ENCODE results near the gene LPAR6.

DNA sequence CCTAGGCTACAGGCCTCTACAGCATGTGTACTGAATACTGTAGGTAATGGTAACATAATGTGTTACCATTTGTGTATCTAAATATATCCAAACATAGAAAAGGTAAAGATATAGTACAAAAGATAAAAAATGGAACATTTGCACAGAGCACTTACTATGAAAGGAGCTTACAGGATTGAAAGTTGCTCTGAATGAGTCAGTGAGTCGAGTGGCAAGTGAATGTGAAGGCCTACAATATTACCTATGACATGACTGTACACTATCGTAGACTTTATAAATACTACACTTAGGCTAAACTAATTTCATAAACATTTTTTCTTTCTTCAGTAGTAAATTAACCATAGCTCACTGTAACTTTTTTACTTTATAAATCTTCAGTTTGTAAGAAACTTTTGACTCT lies 35.1 kb downstream of the LPAR6 start:
- TF ChIP-seq GATA1 (IDR thresholded peaks at IDR 0.05; ENCODE audit: low read depth, low read length) (no peak), POLR2A (IDR thresholded peaks at IDR 0.05; ENCODE audit: low read length) (no peak)
